K562 (cell line): Measurements from ENCODE around the gene G6PC3. TPM values are rescaled to one million over a fixed set of nuclear protein-coding genes. Genes with fewer than 3 reads are reported as not detected.

Experiments used
- CBFA2T3 ChIP-seq: fragments of 450-650 bp; IDR thresholded peaks from 2 replicates; pipeline ENCODE4 v1.6.1; 2017
- RNF2 ChIP-seq: sonication (generic); IDR thresholded peaks from 2 replicates; pipeline ENCODE4 v1.6.1; 2016
- polyA plus RNA-seq, 8 experiments: library from polyadenylated mRNA; depleted of rRNA in 4 of 8; stranded (reverse) in 5 of 8; unstranded in 3 of 8; fragments of >200 nt; fragmentation: Nextera tagmentation in 2 of 8; fragmentation: Illumina TruSeq in 1 of 8; extraction: Ambion mirVana in 2 of 8; extraction: Trizol in 1 of 8; gene quantifications; 2 replicates each; pipeline versions ENCODE4 v1.2.1 to v1.2.3, GENCODE V29; 2011 to 2014; ENCODE audit warnings: inconsistent platforms in 1 of 8, missing spikeins in 1 of 8
- total RNA-seq, 7 experiments: library from RNA; depleted of rRNA in 6 of 7; stranded (reverse); fragments of >200 nt in 6 of 7; fragmentation: Illumina TruSeq in 2 of 7; extraction: Trizol in 2 of 7; gene quantifications; 2 replicates each; pipeline versions ENCODE4 v1.2.1 to v1.2.3, GENCODE V29; 2011 to 2021; ENCODE audit warnings: low replicate concordance in 1 of 7
- TF ChIP-seq, protein P1 (sequence below): fragments of 450-650 bp; IDR thresholded peaks from 2 replicates; pipeline ENCODE4 v1.6.1; 2017; ENCODE audit warnings: antibody characterized with exemption, mild to moderate bottlenecking
- TF ChIP-seq, protein P2 (sequence below): fragments of 450-650 bp; IDR thresholded peaks from 2 replicates; pipeline ENCODE4 v1.6.1; 2016; ENCODE audit warnings: mild to moderate bottlenecking, moderate library complexity
- TF ChIP-seq, protein P3 (sequence below): fragments of 250-450 bp; sonication (Bioruptor Pico); IDR thresholded peaks from 2 replicates; pipeline ENCODE4 v1.4.0; 2020; ENCODE audit warnings: mild to moderate bottlenecking, moderate library complexity
- TF ChIP-seq, protein P4 (sequence below): sonication (generic); formaldehyde crosslinking; IDR thresholded peaks from 2 replicates; pipeline ENCODE4 v1.8.0; 2022; ENCODE audit warnings: missing genetic modification reagents, mild to moderate bottlenecking, borderline replicate concordance

The G6PC3 gene
- total and polyA plus RNA-seq, 9 of the 15 experiments (the other 6 are each of a cell fraction or from before 2014, with no cell fraction given): 10.4 to 57.8 (median 31.1) TPM

DNA sequence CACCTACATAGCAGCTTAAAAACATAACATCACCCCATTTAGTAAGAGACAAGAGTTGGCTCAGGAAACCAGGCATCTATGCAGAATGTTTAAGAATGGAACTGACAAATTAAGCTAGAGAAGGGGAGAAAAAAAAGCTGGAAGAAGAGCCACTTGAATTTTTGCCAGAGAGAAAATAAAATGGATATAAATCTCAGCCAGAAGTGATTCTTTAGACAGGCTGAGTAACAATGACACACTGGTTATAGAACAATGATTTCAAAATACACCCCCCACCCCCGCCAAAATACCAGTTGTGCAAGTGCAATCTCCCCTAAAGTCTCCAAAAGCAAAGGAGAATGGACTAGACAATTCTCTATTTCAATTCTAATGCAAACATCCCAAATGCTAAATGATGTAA is 26.5 kb upstream of the G6PC3 start (continued):
- TF ChIP-seq, protein P1, sequence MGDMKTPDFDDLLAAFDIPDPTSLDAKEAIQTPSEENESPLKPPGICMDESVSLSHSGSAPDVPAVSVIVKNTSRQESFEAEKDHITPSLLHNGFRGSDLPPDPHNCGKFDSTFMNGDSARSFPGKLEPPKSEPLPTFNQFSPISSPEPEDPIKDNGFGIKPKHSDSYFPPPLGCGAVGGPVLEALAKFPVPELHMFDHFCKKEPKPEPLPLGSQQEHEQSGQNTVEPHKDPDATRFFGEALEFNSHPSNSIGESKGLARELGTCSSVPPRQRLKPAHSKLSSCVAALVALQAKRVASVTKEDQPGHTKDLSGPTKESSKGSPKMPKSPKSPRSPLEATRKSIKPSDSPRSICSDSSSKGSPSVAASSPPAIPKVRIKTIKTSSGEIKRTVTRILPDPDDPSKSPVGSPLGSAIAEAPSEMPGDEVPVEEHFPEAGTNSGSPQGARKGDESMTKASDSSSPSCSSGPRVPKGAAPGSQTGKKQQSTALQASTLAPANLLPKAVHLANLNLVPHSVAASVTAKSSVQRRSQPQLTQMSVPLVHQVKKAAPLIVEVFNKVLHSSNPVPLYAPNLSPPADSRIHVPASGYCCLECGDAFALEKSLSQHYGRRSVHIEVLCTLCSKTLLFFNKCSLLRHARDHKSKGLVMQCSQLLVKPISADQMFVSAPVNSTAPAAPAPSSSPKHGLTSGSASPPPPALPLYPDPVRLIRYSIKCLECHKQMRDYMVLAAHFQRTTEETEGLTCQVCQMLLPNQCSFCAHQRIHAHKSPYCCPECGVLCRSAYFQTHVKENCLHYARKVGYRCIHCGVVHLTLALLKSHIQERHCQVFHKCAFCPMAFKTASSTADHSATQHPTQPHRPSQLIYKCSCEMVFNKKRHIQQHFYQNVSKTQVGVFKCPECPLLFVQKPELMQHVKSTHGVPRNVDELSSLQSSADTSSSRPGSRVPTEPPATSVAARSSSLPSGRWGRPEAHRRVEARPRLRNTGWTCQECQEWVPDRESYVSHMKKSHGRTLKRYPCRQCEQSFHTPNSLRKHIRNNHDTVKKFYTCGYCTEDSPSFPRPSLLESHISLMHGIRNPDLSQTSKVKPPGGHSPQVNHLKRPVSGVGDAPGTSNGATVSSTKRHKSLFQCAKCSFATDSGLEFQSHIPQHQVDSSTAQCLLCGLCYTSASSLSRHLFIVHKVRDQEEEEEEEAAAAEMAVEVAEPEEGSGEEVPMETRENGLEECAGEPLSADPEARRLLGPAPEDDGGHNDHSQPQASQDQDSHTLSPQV: no peak
- TF ChIP-seq, protein P2, sequence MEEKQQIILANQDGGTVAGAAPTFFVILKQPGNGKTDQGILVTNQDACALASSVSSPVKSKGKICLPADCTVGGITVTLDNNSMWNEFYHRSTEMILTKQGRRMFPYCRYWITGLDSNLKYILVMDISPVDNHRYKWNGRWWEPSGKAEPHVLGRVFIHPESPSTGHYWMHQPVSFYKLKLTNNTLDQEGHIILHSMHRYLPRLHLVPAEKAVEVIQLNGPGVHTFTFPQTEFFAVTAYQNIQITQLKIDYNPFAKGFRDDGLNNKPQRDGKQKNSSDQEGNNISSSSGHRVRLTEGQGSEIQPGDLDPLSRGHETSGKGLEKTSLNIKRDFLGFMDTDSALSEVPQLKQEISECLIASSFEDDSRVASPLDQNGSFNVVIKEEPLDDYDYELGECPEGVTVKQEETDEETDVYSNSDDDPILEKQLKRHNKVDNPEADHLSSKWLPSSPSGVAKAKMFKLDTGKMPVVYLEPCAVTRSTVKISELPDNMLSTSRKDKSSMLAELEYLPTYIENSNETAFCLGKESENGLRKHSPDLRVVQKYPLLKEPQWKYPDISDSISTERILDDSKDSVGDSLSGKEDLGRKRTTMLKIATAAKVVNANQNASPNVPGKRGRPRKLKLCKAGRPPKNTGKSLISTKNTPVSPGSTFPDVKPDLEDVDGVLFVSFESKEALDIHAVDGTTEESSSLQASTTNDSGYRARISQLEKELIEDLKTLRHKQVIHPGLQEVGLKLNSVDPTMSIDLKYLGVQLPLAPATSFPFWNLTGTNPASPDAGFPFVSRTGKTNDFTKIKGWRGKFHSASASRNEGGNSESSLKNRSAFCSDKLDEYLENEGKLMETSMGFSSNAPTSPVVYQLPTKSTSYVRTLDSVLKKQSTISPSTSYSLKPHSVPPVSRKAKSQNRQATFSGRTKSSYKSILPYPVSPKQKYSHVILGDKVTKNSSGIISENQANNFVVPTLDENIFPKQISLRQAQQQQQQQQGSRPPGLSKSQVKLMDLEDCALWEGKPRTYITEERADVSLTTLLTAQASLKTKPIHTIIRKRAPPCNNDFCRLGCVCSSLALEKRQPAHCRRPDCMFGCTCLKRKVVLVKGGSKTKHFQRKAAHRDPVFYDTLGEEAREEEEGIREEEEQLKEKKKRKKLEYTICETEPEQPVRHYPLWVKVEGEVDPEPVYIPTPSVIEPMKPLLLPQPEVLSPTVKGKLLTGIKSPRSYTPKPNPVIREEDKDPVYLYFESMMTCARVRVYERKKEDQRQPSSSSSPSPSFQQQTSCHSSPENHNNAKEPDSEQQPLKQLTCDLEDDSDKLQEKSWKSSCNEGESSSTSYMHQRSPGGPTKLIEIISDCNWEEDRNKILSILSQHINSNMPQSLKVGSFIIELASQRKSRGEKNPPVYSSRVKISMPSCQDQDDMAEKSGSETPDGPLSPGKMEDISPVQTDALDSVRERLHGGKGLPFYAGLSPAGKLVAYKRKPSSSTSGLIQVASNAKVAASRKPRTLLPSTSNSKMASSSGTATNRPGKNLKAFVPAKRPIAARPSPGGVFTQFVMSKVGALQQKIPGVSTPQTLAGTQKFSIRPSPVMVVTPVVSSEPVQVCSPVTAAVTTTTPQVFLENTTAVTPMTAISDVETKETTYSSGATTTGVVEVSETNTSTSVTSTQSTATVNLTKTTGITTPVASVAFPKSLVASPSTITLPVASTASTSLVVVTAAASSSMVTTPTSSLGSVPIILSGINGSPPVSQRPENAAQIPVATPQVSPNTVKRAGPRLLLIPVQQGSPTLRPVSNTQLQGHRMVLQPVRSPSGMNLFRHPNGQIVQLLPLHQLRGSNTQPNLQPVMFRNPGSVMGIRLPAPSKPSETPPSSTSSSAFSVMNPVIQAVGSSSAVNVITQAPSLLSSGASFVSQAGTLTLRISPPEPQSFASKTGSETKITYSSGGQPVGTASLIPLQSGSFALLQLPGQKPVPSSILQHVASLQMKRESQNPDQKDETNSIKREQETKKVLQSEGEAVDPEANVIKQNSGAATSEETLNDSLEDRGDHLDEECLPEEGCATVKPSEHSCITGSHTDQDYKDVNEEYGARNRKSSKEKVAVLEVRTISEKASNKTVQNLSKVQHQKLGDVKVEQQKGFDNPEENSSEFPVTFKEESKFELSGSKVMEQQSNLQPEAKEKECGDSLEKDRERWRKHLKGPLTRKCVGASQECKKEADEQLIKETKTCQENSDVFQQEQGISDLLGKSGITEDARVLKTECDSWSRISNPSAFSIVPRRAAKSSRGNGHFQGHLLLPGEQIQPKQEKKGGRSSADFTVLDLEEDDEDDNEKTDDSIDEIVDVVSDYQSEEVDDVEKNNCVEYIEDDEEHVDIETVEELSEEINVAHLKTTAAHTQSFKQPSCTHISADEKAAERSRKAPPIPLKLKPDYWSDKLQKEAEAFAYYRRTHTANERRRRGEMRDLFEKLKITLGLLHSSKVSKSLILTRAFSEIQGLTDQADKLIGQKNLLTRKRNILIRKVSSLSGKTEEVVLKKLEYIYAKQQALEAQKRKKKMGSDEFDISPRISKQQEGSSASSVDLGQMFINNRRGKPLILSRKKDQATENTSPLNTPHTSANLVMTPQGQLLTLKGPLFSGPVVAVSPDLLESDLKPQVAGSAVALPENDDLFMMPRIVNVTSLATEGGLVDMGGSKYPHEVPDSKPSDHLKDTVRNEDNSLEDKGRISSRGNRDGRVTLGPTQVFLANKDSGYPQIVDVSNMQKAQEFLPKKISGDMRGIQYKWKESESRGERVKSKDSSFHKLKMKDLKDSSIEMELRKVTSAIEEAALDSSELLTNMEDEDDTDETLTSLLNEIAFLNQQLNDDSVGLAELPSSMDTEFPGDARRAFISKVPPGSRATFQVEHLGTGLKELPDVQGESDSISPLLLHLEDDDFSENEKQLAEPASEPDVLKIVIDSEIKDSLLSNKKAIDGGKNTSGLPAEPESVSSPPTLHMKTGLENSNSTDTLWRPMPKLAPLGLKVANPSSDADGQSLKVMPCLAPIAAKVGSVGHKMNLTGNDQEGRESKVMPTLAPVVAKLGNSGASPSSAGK: no peak
- TF ChIP-seq, protein P3, sequence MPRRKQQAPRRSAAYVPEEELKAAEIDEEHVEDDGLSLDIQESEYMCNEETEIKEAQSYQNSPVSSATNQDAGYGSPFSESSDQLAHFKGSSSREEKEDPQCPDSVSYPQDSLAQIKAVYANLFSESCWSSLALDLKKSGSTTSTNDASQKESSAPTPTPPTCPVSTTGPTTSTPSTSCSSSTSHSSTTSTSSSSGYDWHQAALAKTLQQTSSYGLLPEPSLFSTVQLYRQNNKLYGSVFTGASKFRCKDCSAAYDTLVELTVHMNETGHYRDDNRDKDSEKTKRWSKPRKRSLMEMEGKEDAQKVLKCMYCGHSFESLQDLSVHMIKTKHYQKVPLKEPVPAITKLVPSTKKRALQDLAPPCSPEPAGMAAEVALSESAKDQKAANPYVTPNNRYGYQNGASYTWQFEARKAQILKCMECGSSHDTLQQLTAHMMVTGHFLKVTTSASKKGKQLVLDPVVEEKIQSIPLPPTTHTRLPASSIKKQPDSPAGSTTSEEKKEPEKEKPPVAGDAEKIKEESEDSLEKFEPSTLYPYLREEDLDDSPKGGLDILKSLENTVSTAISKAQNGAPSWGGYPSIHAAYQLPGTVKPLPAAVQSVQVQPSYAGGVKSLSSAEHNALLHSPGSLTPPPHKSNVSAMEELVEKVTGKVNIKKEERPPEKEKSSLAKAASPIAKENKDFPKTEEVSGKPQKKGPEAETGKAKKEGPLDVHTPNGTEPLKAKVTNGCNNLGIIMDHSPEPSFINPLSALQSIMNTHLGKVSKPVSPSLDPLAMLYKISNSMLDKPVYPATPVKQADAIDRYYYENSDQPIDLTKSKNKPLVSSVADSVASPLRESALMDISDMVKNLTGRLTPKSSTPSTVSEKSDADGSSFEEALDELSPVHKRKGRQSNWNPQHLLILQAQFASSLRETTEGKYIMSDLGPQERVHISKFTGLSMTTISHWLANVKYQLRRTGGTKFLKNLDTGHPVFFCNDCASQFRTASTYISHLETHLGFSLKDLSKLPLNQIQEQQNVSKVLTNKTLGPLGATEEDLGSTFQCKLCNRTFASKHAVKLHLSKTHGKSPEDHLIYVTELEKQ (CRISPR knock-in tag): no peak
- TF ChIP-seq CBFA2T3 (no peak), RNF2 (no peak)
- TF ChIP-seq, protein P4, sequence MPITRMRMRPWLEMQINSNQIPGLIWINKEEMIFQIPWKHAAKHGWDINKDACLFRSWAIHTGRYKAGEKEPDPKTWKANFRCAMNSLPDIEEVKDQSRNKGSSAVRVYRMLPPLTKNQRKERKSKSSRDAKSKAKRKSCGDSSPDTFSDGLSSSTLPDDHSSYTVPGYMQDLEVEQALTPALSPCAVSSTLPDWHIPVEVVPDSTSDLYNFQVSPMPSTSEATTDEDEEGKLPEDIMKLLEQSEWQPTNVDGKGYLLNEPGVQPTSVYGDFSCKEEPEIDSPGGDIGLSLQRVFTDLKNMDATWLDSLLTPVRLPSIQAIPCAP (CRISPR knock-in tag): no peak
